DOHH2 (cell line): ENCODE results near the gene HIVEP3.

ENCODE experiments used
- H3F3A ChIP-seq: fragments of 200-600 bp; sonication (generic), shearing (Covaris generic); 2 replicates; pipeline ENCODE4 v1.6.0; 2016; ENCODE audit warnings: antibody characterized with exemption, mild to moderate bottlenecking; ENCODE audit not compliant: control insufficient read depth, insufficient read depth
- H3K27ac ChIP-seq: fragments of 200-600 bp; sonication (generic); 2 replicates; pipeline ENCODE4 v1.5.1; 2014; ENCODE audit warnings: low read depth, mild to moderate bottlenecking, low read length, moderate library complexity
- H3K27me3 ChIP-seq: fragments of 200-600 bp; sonication (generic); 2 replicates; pipeline ENCODE4 v1.6.1; 2014; ENCODE audit warnings: mild to moderate bottlenecking, low read length, mixed read lengths; ENCODE audit not compliant: control insufficient read depth
- H3K36me3 ChIP-seq: fragments of 200-600 bp; sonication (generic); 2 replicates; pipeline ENCODE4 v1.6.1; 2014; ENCODE audit warnings: mild to moderate bottlenecking, low read length, moderate library complexity, mixed read lengths; ENCODE audit not compliant: control insufficient read depth
- H3K4me1 ChIP-seq: fragments of 200-600 bp; sonication (generic); 2 replicates; pipeline ENCODE4 v1.6.1; 2014; ENCODE audit warnings: mild to moderate bottlenecking, low read length, mixed read lengths; ENCODE audit not compliant: control insufficient read depth
- H3K4me2 ChIP-seq: fragments of 200-600 bp; sonication (generic); 2 replicates; pipeline ENCODE4 v1.6.0; 2014; ENCODE audit warnings: mild to moderate bottlenecking, low read length, moderate library complexity
- H3K4me3 ChIP-seq: fragments of 200-600 bp; sonication (generic); 2 replicates; pipeline ENCODE4 v1.5.1; 2014; ENCODE audit warnings: mild to moderate bottlenecking, low read length, mixed read lengths
- H3K79me2 ChIP-seq: fragments of 200-600 bp; sonication (generic); 2 replicates; pipeline ENCODE4 v1.6.1; 2014; ENCODE audit warnings: mild to moderate bottlenecking, low read length, mixed read lengths; ENCODE audit not compliant: control insufficient read depth
- H3K9me2 ChIP-seq: fragments of 200-600 bp; sonication (generic); replicated peaks from 2 replicates; pipeline ENCODE4 v1.6.1; 2014; ENCODE audit warnings: mild to moderate bottlenecking, low read length, mixed read lengths; ENCODE audit not compliant: control insufficient read depth
- H3K9me3 ChIP-seq: fragments of 200-600 bp; sonication (generic); 2 replicates; pipeline ENCODE4 v1.6.1; 2014; ENCODE audit warnings: antibody characterized with exemption, low read length, mixed read lengths; ENCODE audit not compliant: control insufficient read depth, insufficient read depth
- H4K20me1 ChIP-seq: fragments of 200-600 bp; sonication (generic); 2 replicates; pipeline ENCODE4 v1.6.0; 2014; ENCODE audit warnings: low read depth, mild to moderate bottlenecking, antibody characterized with exemption, low read length, moderate library complexity; ENCODE audit not compliant: control insufficient read depth, insufficient read depth
- CTCF ChIP-seq: fragments of 200-600 bp; sonication (generic); IDR thresholded peaks from one replicate; pipeline ENCODE4 v1.5.1; 2014; ENCODE audit warnings: antibody characterized with exemption, mild to moderate bottlenecking, low read depth, low read length; ENCODE audit not compliant: poor library complexity, severe bottlenecking
- EZH2phosphoT487 ChIP-seq: fragments of 200-600 bp; sonication (generic); IDR thresholded peaks from 2 replicates; pipeline ENCODE4 v1.6.1; 2017; ENCODE audit warnings: borderline replicate concordance, mild to moderate bottlenecking, antibody characterized with exemption, low read length, moderate library complexity, mixed read lengths

HIVEP3 gene

GRCh38 chr1:41474490-41475271, 444.0 kb downstream of the HIVEP3 start:
- Histone ChIP-seq H3K9me3 (no peaks in the 10 kb centered on the region), H3K27me3 (no peaks in the 10 kb centered on the region), H3K36me3 (no peaks in the 10 kb centered on the region), H3K4me2 (no peak overlapping the region), H3K27ac (no peak overlapping the region), H3K79me2 (no peaks in the 10 kb centered on the region), H3K9me2 (no peaks in the 10 kb centered on the region), H4K20me1 (no peaks in the 10 kb centered on the region), H3F3A (no peaks in the 10 kb centered on the region), H3K4me3 (no peak overlapping the region), H3K4me1 (no peaks in the 10 kb centered on the region)
- TF ChIP-seq EZH2phosphoT487, result no peak
- no peak for TF ChIP-seq CTCF

- Histone ChIP-seq H3K4me2 (no peak overlapping the region), H4K20me1 (no peaks in the 10 kb centered on the region), H3F3A (no peaks in the 10 kb centered on the region), H3K27me3 (no peaks in the 10 kb centered on the region), H3K9me2 (no peaks in the 10 kb centered on the region), H3K36me3 (no peaks in the 10 kb centered on the region), H3K4me1 (no peaks in the 10 kb centered on the region), H3K27ac (no peak overlapping the region), H3K79me2 (no peaks in the 10 kb centered on the region), H3K9me3 (no peaks in the 10 kb centered on the region), H3K4me3 (no peak overlapping the region)
- TF ChIP-seq EZH2phosphoT487 (no peak), CTCF (no peak)
Observed at GRCh38 chr1:41473738-41474362, 444.9 kb downstream of the HIVEP3 start.

- H4K20me1 ChIP-seq, result no peaks in the 10 kb centered on the region
- no peaks in the 10 kb centered on the region for H3K9me3 ChIP-seq
- no peaks in the 10 kb centered on the region for H3K36me3 ChIP-seq
- H3K4me2 ChIP-seq, result no peak overlapping the region
- H3K4me1 ChIP-seq, result no peaks in the 10 kb centered on the region
- no peak overlapping the region for H3K4me3 ChIP-seq
- no peaks in the 10 kb centered on the region for H3K27me3 ChIP-seq
- H3F3A ChIP-seq, result no peaks in the 10 kb centered on the region
- H3K9me2 ChIP-seq, result no peaks in the 10 kb centered on the region
- TF ChIP-seq CTCF (no peak), EZH2phosphoT487 (no peak)
- H3K79me2 ChIP-seq, result no peaks in the 10 kb centered on the region
- no peak overlapping the region for H3K27ac ChIP-seq
Observed at GRCh38 chr1:41471658-41472057, 447.1 kb downstream of the HIVEP3 start.
